ENCODE results near the gene SPACDR.

Gene SPACDR

GRCh38 chr7:100478958-100479660 is 15.0 kb upstream of the SPACDR start, which contains the start of gene TSC22D4:
Gene TSC22D4, minus strand, starts transcription at chr7:100479214. Its CDS starts 1,176 bp downstream, at chr7:100478038.
- in situ Hi-C loops (cut with MboI; ENCODE audit: low sequenced_read_pairs), result loop anchor here (10.0 kb wide), 1 partner anchor 376 kb away; the partner anchor contains the start of gene SLC12A9
- H3K4me3 ChIP-seq, result peak within 1 kb of the TSS; percentile 94
- no peaks in the 10 kb centered on the region for H3K9me3 ChIP-seq
- peaks cover 11% of the 10 kb centered on the region for H3K4me1 ChIP-seq
- H3K36me3 ChIP-seq (replicated peaks), result no peaks in the 10 kb centered on the region; the same call in 1 of the 2 replicates
- DNase-seq (ENCODE audit: low spot score in 2 of 2), result peak; percentile 94 to 97
- H3K27me3 ChIP-seq (ENCODE audit: low read depth), result no peaks in the 10 kb centered on the region

GRCh38 chr7:100477871-100478267 is 13.8 kb upstream of the SPACDR start:
- DNase-seq (ENCODE audit: low spot score in 2 of 2), result no peak
- Histone ChIP-seq H3K9me3 (no peaks in the 10 kb centered on the region), H3K4me1 (peaks cover 11% of the 10 kb centered on the region), H3K27me3 (ENCODE audit: low read depth) (no peaks in the 10 kb centered on the region), H3K4me3 (peak overlapping the region; percentile 94), H3K36me3 (replicated peaks) (peaks cover 5% of the 10 kb centered on the region; the same call in 1 of the 2 replicates)
- in situ Hi-C loops (cut with MboI; ENCODE audit: low sequenced_read_pairs), result loop anchor here (10.0 kb wide), 1 partner anchor 377 kb away; the partner anchor contains the start of gene SLC12A9

- Histone ChIP-seq H3K4me3 (peak overlapping the region; percentile 94), H3K36me3 (replicated peaks) (peaks cover 7% of the 10 kb centered on the region; the same call in 1 of the 2 replicates), H3K9me3 (no peaks in the 10 kb centered on the region), H3K27me3 (ENCODE audit: low read depth) (no peaks in the 10 kb centered on the region), H3K4me1 (peaks cover 11% of the 10 kb centered on the region)
- DNase-seq (ENCODE audit: low spot score in 2 of 2), result peak in 1 of 2 experiments; percentile 72
- in situ Hi-C loops (cut with MboI; ENCODE audit: low sequenced_read_pairs), result loop anchor here (10.0 kb wide), 1 partner anchor 378 kb away; the partner anchor contains the start of gene SLC12A9
Measured at GRCh38 chr7:100476903-100477870, 13.1 kb upstream of the SPACDR start.

GRCh38 chr7:100476101-100476780 is 12.2 kb upstream of the SPACDR start:
- Histone ChIP-seq H3K9me3 (no peaks in the 10 kb centered on the region), H3K4me3 (no peak overlapping the region; the same call in 1 of the 2 replicates), H3K36me3 (replicated peaks) (peaks cover 7% of the 10 kb centered on the region; the same call in 1 of the 2 replicates), H3K27me3 (ENCODE audit: low read depth) (no peaks in the 10 kb centered on the region), H3K4me1 (peaks cover 11% of the 10 kb centered on the region)
- in situ Hi-C loops (cut with MboI; ENCODE audit: low sequenced_read_pairs), result loop anchor here (10.0 kb wide), 1 partner anchor 379 kb away; the partner anchor contains the start of gene SLC12A9
- DNase-seq (ENCODE audit: low spot score in 2 of 2), result no peak

- H3K4me3 ChIP-seq, result no peak overlapping the region
- in situ Hi-C loops (cut with MboI; ENCODE audit: low sequenced_read_pairs), result loop anchor here (10.0 kb wide), 1 partner anchor 379 kb away; the partner anchor contains the start of gene SLC12A9
- peaks cover 11% of the 10 kb centered on the region for H3K4me1 ChIP-seq
Measured at GRCh38 chr7:100475549-100475948, 11.5 kb upstream of the SPACDR start.

GRCh38 chr7:100472854-100473499 is 8.9 kb upstream of the SPACDR start:
- no peak for DNase-seq (ENCODE audit: low spot score in 2 of 2)
- Histone ChIP-seq H3K27me3 (ENCODE audit: low read depth) (no peaks in the 10 kb centered on the region), H3K4me1 (peaks cover 7% of the 10 kb centered on the region; the same call in 1 of the 2 replicates), H3K36me3 (replicated peaks) (peaks cover 7% of the 10 kb centered on the region; the same call in 1 of the 2 replicates), H3K9me3 (no peaks in the 10 kb centered on the region), H3K4me3 (no peak overlapping the region)
- in situ Hi-C loops (cut with MboI; ENCODE audit: low sequenced_read_pairs), result loop anchor here (10.0 kb wide), 1 partner anchor 382 kb away; the partner anchor contains the start of gene SLC12A9

More at GRCh38 chr7:100475549-100475948, 11.5 kb upstream of the SPACDR start:
- Histone ChIP-seq H3K36me3 (replicated peaks) (peaks cover 7% of the 10 kb centered on the region; the same call in 1 of the 2 replicates), H3K27me3 (ENCODE audit: low read depth) (no peaks in the 10 kb centered on the region), H3K9me3 (no peaks in the 10 kb centered on the region)
- no peak for DNase-seq (ENCODE audit: low spot score in 2 of 2)

GRCh38 chr7:100472121-100472851 is 8.2 kb upstream of the SPACDR start:
- H3K4me3 ChIP-seq, result no peak overlapping the region
- no peak for DNase-seq (ENCODE audit: low spot score in 2 of 2)
- no peaks in the 10 kb centered on the region for H3K9me3 ChIP-seq
- in situ Hi-C loops (cut with MboI; ENCODE audit: low sequenced_read_pairs), result loop anchor here (10.0 kb wide), 1 partner anchor 383 kb away; the partner anchor contains the start of gene SLC12A9
- peaks cover 7% of the 10 kb centered on the region; the same call in 1 of the 2 replicates for H3K36me3 ChIP-seq (replicated peaks)
- H3K4me1 ChIP-seq, result peaks cover 7% of the 10 kb centered on the region; the same call in 1 of the 2 replicates
- no peaks in the 10 kb centered on the region for H3K27me3 ChIP-seq (ENCODE audit: low read depth)

- Histone ChIP-seq H3K27me3 (ENCODE audit: low read depth) (no peaks in the 10 kb centered on the region), H3K4me1 (no peaks in the 10 kb centered on the region), H3K36me3 (replicated peaks) (peaks cover 7% of the 10 kb centered on the region; the same call in 1 of the 2 replicates), H3K9me3 (no peaks in the 10 kb centered on the region), H3K4me3 (no peak overlapping the region)
- no peak for DNase-seq (ENCODE audit: low spot score in 2 of 2)
- in situ Hi-C loops (cut with MboI; ENCODE audit: low sequenced_read_pairs), result loop anchor here (10.0 kb wide), 1 partner anchor 384 kb away; the partner anchor contains the start of gene SLC12A9
Measured at GRCh38 chr7:100471021-100471420, 7.0 kb upstream of the SPACDR start.

- in situ Hi-C loops (cut with MboI; ENCODE audit: low sequenced_read_pairs), result loop anchor here (10.0 kb wide), 2 partner anchors 95 to 385 kb away; partner anchors contain the start of gene SLC12A9
- no peaks in the 10 kb centered on the region for H3K4me1 ChIP-seq
- H3K27me3 ChIP-seq (ENCODE audit: low read depth), result no peaks in the 10 kb centered on the region
- H3K4me3 ChIP-seq, result no peak overlapping the region
- H3K36me3 ChIP-seq (replicated peaks), result peaks cover 7% of the 10 kb centered on the region; the same call in 1 of the 2 replicates
- H3K9me3 ChIP-seq, result no peaks in the 10 kb centered on the region
- DNase-seq (ENCODE audit: low spot score in 2 of 2), result peak; percentile 64 to 93
Measured at GRCh38 chr7:100469227-100470044, 5.4 kb upstream of the SPACDR start.

- H3K9me3 ChIP-seq, result no peaks in the 10 kb centered on the region
- H3K36me3 ChIP-seq (replicated peaks), result peaks cover under 1% of the 10 kb centered on the region; the same call in 1 of the 2 replicates
- H3K4me3 ChIP-seq, result no peak overlapping the region
- in situ Hi-C loops (cut with MboI; ENCODE audit: low sequenced_read_pairs), result loop anchor here (10.0 kb wide), 1 partner anchor 97 kb away; no protein-coding TSS in a partner anchor
- no peaks in the 10 kb centered on the region for H3K4me1 ChIP-seq
- no peak for DNase-seq (ENCODE audit: low spot score in 2 of 2)
- no peaks in the 10 kb centered on the region for H3K27me3 ChIP-seq (ENCODE audit: low read depth)
Measured at GRCh38 chr7:100467638-100468373, 3.7 kb upstream of the SPACDR start.
